Activated naive CD4-positive, alpha-beta T cell treated with Interleukin-2 at 50 U/mL for 16 hours (primary cell): ENCODE measurements around the gene ARHGAP25.
A peak's percentile ranks its signal among the peaks of the same experiment; 100 is the strongest.
"Not testable (repeated sequence)": the region's sequence is repeated elsewhere in the genome, so short reads cannot be mapped to it uniquely, and the experiment has no call there.

Experiments
- DNase-seq: peaks from one replicate; pipeline ENCODE4 v3.0.0-alpha.2; 2020

Gene ARHGAP25

DNA sequence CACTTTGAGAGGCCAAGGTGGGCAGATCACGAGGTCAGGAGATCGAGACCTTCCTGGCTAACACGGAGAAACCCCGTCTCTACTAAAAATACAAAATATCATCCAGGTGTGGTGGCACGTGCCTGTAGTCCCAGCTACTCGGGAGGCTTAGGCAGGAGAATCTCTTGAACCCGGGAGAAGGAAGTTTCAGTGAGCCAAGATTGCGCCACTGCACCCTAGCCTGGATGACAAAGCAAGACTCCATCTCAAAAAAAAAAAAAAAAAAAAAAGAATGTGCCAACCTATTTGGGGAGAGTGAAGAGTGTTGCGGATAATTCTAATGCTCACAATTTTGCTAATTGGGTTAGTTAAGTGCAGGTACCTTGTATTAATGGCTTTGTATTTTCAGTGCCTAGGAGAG lies 67.5 kb downstream of the ARHGAP25 start:
- not testable (repeated sequence) for DNase-seq

DNA sequence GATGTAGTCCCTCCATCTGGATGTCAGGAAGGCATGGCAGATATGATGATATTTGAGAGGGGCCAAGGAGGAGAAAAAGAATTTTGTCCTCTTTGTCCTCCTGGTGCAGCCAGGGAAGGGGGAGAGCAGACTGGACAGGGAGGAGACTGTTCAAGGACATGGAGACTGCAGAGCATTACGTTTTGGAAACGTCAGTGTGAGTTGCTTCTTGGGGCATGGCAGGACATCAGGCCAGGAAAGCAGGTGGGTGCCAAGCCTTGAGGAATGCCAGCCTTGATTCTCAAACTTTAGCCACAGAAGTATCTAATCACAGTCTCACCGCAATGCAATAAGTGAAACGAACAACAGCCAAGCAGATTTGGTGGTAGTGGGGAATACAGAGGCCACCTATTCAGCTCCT lies 70.4 kb downstream of the ARHGAP25 start:
- DNase-seq, result no peak

- DNase-seq, result no peak
Measured at GRCh38 chr2:68806511-68807109, 72.0 kb downstream of the ARHGAP25 start.

GRCh38 chr2:68807821-68808266 lies 73.2 kb downstream of the ARHGAP25 start:
- DNase-seq, result no peak

- no peak for DNase-seq
Measured at GRCh38 chr2:68809324-68810240, 75.0 kb downstream of the ARHGAP25 start.

DNA sequence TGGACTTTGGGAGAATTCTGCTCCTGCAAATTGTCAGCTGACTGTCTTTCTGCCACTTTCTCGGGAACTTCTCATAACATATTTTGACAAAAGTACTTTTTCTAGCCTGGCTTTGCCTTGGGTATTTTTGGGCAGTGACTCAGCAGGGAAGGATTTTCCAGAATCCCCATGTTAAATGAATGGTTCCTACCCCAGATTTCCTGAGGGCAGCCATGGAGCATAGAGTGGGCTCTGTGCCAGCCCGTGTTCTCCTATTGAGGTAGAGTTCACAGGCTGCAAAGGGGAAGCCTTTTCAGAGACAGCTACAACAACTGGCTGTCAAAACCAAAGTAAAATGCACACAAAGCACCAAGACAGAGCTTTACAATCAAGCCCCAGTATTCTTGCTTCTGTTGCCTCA lies 76.8 kb downstream of the ARHGAP25 start:
- no peak for DNase-seq

- DNase-seq, result no peak
Measured at GRCh38 chr2:68812251-68812650, 77.6 kb downstream of the ARHGAP25 start.

DNA sequence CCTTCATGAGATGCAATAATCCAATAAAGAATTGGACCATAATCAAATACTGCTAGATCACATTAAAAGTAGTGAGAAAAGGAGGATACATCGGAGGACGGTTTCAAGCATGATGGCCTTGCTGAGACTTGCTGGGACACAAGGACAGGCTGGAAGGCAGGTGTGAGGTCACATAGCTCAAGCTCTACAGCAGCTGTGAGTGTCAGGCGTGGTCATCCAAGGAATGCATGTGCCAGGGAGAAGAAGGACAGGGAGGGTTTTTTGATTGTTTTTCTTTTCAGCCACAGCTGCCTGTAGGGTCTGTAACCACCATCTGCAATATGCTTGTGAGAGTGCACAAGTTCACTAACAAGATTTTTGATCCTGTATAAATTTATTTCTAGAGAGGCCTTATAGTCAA lies 79.0 kb downstream of the ARHGAP25 start:
- DNase-seq, result no peak

DNA sequence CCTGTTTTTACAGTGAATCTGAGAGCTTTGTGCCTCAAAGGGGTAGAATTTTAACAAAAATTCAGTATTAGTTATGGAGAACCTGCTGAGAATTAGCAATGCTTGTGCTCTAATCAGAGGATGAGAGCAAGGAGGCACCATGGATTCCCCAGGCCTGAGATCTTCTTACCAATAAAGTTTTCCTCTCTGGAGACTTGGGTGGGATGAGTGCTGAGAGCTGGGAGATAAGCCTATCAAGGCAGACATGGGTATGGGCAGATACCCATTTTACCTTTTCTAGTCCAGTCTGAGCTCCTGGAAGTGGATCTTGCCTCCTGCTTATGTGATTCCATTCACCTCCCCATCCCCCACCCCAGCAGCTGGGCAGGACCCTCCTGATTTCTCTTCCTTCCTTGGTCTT lies 82.7 kb downstream of the ARHGAP25 start:
- no peak for DNase-seq

DNA sequence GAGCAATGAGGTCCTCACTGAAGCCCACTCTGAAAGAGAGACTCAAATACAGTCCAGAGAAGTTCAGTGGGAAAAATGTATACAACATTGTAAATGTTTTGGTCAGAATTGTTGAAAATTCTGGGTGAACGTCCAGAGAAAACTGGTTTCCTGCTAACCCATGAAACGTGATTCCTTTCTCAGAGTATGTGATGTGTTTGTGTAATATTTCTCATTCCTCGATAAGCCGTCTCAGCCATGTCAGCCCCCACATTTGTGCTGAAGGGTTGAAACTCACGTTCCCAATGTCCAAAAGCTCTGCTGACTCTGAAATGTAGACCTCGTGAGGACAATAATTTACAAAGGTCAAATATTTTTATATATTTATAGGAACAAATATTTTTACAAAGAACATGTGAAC lies 84.9 kb downstream of the ARHGAP25 start:
- DNase-seq, result no peak

DNA sequence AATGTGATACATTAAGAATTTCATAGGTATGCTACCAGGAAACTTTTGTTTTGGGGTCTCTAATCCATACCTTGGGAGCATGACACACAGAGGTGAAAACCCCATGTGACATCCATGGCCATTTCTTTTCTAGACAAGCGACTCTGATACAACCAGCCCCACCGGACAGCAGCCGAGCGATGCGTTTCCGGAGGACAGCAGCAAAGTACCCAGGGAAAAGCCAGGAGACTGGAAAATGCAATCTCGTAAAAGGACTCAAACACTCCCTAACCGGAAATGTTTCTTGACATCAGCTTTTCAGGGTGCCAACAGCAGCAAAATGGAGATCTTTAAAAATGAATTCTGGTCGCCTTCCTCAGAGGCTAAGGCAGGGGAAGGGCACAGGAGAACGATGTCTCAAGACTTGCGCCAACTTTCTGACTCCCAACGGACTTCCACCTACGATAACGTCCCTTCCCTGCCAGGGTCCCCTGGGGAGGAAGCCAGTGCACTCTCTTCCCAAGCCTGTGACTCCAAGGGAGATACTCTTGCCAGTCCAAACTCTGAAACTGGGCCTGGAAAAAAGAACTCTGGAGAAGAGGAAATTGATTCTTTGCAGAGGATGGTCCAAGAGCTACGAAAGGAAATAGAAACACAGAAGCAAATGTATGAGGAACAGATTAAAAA lies 87.7 kb downstream of the ARHGAP25 start:
- DNase-seq, result no peak

GRCh38 chr2:68824831-68825230 lies 90.2 kb downstream of the ARHGAP25 start:
- no peak for DNase-seq

- DNase-seq, result no peak
Measured at GRCh38 chr2:68825866-68826265, 91.3 kb downstream of the ARHGAP25 start.

- no peak for DNase-seq
Measured at GRCh38 chr2:68827666-68828065, 93.1 kb downstream of the ARHGAP25 start.

GRCh38 chr2:68828887-68829708 lies 94.5 kb downstream of the ARHGAP25 start:
- peak; percentile 64 for DNase-seq

DNA sequence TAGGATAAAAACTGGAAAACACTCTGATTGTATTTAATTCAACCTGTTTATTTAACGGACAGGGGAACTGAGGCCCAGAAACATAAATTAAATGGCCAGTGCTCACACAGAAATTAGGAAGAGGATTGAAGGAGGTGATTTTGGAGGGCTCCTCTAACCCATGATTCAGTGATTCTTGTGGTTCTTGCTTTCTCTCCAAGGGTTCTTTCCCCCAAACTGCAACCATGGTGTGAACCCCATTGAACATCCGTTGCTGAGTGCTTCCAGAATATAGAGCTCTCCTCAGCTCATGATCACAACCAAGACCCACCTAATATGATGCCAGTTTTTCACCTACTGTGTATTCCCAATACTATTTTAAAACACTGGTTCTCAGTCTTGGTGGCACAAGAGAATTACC lies 95.1 kb downstream of the ARHGAP25 start:
- no peak for DNase-seq

- no peak for DNase-seq
Measured at GRCh38 chr2:68831686-68832232, 97.1 kb downstream of the ARHGAP25 start.

DNA sequence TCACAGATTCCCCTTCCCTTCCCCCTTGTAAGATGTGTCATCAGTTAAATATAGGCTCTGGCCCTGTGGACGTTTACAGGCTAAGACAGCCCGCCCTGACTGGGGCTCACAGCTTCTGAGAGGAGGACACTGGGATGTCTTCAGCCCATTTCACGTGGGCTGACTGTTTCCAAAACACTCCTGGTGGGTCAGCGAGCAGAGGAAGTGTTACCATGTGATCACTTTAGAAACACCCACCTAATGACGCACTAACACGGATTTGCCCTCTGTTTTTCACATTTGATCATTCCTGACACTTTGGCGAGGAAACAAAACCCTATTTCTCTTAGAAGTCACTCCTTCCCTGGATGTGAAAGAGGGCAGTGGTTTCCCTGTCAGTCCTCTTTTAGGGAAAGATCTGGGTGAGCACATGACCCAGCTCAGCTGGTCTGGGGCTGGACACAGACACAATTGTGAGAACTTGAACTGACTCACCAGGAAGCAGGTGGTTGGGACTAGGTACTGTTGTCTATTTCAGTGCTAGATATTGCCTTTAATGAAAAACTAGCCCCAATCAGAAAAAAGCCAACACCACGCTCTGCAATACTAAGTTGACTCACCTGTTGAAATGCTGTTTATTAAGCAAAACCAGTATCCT lies 97.7 kb downstream of the ARHGAP25 start:
- peak; percentile 53 for DNase-seq

DNA sequence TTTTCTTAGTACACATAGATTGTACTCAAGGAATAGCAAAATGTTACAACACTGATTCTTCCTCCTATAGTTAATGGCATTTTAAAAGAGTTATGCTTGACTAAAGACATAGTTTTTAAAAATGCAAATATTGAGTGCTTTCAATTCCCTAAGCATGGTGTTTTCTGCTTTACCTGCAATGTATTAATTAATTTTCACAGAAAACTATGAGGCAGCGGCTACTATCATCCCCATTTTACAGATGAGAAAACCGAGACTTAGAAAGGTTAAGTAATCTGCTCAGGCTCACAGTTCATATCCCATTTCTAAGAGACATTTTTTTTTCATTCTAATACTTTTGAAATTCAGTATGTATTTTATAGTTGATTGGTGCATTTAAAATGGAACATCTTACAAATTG lies 98.6 kb downstream of the ARHGAP25 start:
- DNase-seq, result no peak

DNA sequence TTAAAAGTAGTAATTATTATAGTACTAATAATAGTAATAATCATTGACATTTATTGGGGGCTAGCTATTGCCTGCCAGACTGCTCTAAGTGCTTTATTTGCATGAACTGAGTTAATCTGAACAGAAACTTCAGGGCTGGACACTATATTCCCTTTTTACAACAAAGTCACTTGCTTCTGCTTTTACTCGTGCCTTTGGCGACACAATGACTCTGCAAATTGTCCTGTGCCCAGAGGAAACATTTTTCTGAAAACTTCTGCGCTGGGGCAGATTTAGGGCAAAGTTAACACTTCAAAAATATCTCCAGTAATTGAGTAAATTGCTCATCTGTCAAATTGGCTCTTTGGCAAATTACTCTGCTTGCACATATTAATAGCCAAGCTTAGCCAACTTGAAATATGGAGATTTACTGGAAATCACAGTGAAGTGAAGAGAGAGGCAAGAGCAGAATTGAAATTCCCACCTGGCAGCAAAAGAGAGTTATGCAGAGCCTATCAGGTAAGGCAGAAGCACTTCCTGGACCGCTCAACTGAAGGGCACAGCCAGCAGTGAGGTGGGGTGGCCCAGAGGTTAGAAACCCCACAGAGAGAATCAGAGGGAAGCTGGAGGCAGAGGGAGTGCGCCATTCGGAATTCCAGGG lies 100.2 kb downstream of the ARHGAP25 start:
- no peak for DNase-seq

DNA sequence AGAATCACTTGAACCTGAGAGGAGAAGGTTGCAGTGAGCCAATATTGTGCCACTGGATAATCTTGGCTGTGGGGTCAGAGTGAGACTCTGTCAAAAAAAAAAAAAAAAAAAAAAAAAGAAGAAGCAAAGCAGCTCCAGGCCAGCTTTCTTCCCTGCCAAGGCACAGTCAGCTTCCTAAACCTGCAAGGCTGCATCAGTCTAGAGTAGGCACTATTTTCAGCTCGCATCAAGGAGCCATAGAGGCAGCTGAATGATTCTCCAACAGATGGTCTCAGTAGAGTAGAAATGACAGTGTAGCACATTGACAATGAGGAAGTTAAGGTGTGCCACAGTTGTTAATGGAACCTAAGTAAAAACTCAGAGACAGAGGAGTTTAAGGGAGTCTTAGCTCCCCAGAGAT lies 101.0 kb downstream of the ARHGAP25 start:
- no peak for DNase-seq
